IPS DF 4.7 (cell line): ENCODE results near the gene ATG9B.
"Not testable (repeated sequence)": the region's sequence is repeated elsewhere in the genome, so short reads cannot be mapped to it uniquely, and the experiment has no call there.

ENCODE experiments used
- DNase-seq: peaks from one replicate; pipeline ENCODE4 v3.0.0-alpha.2; 2013; ENCODE audit warnings: low spot score; ENCODE audit errors: extremely low read depth

Gene ATG9B

DNA sequence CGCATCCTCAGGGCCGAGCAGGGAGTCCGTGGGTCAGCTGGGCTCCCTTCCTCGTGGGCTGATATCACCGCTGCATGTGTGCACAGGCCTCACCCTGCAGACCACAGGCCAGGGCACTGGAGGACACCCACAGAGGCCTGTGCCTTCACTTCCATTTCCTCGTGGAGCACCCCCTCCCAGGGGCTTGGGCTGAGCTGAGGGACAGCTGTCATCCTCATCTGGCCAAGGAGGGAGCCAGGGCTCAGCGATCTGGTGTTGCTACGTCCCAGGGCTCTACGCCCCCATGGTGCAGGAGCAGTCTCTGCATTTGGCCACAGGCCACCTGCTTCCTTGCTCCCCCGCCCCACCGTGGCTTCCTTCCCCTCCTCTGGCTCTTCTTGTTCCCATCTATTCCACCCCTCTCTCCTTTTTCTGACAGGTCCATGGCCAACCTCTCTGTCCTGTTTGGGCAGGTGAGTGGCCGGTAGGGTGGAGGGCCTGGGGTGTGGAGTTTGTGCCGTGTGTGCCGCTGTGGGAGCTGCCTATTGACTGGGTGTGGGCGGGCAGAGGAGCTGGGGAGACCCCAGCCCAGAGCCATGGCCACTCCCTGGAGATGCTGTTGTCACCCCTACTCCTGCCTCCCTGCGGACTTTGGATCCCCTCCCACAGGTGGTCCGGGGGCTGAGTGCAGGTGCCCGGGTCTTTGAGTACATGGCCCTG, 15.7 kb upstream of the ATG9B start:
- DNase-seq, result no peak

- no peak for DNase-seq
These were observed 14.9 kb upstream of the ATG9B start for GRCh38 chr7:151038951-151039849.

DNA sequence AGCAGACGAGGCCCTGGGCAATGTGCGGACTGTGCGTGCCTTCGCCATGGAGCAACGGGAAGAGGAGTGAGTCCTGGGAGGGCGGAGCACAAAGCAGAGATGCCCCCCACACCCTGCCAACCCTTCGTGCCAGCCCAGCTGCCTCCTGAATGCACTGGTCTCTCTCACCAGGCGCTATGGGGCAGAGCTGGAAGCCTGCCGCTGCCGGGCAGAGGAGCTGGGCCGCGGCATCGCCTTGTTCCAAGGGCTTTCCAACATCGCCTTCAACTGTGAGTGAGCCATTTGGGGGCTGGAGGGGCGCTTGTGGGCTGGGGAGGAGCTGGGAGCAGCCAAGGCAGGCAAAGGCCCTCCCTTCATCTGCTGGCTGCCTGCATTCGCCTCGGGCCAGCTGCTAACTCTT, 11.6 kb upstream of the ATG9B start:
- DNase-seq, result no peak

DNA sequence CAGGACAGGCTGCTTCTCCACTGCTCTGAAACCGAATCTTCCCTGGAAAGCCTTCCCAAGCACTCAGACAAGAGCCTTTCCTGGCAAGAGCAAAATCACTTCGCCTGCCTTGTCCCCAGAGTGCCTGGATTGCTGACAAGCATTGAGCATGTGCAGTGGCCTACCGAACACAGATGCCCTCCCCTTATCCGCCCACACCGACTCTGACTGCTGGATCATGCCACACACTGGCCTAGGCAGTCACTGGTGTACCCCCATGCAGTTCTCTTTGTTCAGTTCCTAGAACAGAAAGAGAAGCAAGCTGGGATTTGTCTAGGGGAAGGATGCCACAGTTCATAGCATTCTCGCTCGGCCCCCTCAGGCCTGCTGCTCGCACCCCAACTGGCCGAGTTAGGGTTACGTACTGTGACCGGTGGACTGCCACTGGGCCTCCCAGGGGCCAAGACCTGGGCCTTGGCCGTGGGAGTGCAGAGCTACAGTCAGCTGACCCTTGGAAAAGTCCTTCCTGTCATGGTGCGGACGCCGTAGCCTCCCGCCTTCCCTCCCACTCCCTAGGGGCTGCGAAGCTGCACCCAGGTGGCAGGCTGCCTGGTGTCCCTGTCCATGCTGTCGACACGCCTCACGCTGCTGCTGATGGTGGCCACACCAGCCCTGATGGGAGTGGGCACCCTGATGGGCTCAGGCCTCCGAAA, 10.9 kb upstream of the ATG9B start:
- DNase-seq, result no peak

DNA sequence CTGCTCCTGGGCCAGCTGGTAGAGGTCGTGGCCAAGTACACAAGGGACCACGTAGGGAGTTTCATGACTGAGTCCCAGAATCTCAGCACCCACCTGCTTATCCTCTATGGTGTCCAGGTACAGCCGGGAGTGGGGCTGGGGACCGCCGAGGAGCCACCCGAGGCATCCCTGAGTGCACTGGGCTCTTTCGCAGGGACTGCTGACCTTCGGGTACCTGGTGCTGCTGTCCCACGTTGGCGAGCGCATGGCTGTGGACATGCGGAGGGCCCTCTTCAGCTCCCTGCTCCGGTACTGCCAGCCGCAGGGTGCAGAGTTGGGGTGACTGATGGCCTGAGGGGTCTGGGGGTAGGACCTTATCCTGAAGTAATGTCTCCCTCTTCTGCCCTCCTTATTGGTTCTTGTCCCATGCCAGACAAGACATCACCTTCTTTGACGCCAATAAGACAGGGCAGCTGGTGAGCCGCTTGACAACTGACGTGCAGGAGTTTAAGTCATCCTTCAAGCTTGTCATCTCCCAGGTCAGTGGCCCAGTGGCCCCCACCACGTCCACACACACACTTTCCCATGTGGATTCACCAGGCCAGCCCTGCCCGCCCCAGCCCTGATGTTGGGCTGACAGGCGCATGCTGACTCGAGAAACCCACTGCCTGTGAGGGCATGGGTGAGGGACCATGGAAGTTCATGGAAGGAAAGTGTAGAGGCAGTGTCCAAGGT, 10.2 kb upstream of the ATG9B start:
- no peak for DNase-seq

GRCh38 chr7:151033864-151034249, 9.6 kb upstream of the ATG9B start:
- DNase-seq, result no peak

GRCh38 chr7:151032936-151033863, 8.9 kb upstream of the ATG9B start:
- no peak for DNase-seq

DNA sequence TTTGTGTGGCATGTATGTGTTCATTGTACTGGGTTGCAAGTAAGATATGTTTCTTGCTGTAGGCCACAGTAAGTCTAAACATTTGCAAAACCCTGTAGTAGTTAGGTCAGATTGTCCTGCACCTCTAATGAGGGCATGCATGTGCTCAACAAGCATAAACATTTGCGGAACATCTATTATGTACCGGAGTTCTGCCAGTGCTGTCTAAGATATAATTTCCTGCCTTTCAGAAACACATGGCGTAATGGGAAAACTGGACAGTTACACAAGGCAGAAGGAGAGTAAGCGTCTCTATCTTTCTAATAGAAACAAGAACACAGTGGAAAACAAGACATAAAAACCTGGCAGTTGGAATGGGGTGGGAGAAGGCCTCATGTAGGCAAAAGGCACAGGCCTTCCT, 6.7 kb upstream of the ATG9B start:
- no peak for DNase-seq

- no peak for DNase-seq
These were observed 4.7 kb upstream of the ATG9B start for GRCh38 chr7:151028948-151029501.

DNA sequence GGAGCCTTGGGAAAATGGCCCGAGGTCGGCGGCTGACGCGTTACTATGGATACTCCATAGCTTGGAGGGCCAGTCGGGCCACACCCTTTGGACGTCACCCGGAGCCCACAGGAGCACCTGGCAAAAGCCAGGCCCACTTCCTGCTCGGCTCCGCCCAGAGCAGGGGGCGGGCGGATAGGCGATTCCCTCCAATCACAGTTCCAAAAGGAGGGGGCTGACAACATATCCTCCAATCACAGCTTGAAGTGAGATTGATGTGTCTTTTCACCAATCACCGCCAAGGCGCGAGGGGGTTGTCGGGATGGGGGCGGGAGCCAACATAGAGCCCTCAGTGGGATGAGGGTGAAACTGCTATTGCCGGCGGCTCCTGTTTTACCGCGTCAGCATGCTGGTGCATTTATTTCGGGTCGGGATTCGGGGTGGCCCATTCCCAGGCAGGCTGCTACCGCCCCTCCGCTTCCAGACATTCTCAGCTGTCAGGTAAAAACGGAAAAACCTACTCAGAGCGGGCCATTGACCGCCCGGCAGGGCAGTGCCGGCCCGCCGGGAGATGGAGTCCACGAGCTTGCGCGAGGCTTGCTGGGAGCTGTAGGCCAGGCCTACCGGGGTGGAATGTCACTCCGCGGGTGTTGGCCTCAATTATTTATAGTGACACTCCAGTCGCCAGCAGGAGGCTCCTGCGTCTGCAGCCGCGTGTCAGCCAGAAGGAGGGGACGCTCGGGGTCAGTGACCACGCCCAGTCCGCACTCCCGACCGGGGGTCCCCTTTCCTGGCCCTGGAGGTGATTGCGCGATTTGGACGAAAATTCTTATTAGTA, 4.0 kb upstream of the ATG9B start, which contains the start of gene ABCB8:
Gene ABCB8 (plus strand): TSS at position 320 of the 817 bp plus-strand sequence. CDS start 66 bp downstream, at position 386.
- peak; percentile 93 for DNase-seq

- not testable (repeated sequence) for DNase-seq
These were observed 3.4 kb upstream of the ATG9B start for GRCh38 chr7:151027728-151028130.

DNA sequence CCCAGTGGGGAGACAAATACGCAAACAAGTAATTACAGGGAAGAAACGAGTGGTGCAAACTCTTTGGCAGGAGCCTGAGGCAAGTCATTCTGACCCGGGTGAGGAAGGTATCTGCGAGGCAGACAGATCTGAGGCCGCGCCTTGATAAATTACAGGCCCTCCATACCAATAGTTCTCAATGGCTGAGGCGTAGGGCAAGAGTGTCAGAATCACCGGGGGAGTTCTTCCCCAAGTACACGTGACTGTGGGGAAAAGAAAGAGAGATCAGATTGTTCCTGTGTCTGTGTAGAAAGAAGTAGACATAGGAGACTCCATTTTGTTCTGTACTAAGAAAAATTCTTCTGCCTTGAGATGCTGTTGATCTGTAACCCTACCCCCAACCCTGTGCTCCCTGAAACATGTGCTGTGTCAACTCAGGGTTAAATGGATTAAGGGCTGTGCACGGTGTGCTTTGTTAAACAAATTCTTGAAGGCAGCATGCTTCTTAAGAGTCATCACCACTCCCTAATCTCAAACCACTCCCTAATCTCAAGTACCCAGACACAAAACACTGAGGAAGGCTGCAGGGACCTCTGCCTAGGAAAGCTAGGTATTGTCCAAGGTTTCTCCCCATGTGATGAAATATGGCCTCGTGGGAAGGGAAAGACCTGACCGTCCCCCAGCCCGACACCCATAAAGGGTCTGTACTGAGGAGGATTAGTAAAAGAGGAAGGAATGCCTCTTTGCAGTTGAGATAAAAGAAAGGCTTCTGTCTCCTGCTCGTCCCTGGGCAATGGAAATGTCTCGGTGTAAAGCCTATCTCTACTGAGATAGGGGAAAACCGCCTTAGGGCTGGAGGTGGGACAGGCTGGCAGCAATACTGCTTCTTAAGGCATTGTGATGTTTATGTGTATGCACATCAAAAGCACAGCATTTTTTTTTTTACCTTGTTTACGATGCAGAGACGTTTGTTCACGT, 2.8 kb upstream of the ATG9B start:
- DNase-seq, result not testable (repeated sequence)

- no peak for DNase-seq
These were observed 1.8 kb upstream of the ATG9B start for GRCh38 chr7:151025924-151026671.

- no peak for DNase-seq
These were observed 1.1 kb downstream of the ATG9B start for GRCh38 chr7:151023232-151023631.

- DNase-seq, result no peak
These were observed 4.1 kb downstream of the ATG9B start for GRCh38 chr7:151020231-151020630.

DNA sequence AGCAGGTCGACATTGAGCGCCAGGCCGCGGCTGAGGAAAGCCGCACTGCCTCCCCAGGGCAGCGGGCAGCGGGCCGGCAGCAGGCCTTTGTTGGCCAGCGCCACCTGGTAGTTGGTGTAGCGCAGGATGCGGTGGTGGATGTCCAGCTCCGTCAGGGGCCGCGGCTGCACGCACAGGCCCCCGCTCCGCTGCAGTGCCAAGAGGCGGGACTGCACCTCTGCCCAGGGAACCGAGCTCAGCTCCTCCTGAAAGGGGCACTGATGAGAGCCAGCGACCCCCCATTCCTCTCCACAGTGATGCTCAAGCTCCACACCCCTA, 5.2 kb downstream of the ATG9B start:
- DNase-seq, result no peak

GRCh38 chr7:151018421-151019129, 5.7 kb downstream of the ATG9B start:
- DNase-seq, result no peak
